Brain microvascular endothelial cell (primary cell): ENCODE data around the gene RASA1.

ENCODE experiments used
- DNase-seq: peaks from one replicate; pipeline ENCODE4 v3.0.0-alpha.2; 2020
- H3K27ac ChIP-seq: fragments of 250-450 bp; sonication (Bioruptor Pico); 2 replicates; pipeline ENCODE4 v1.5.1; 2020; ENCODE audit warnings: mild to moderate bottlenecking, moderate library complexity
- H3K27me3 ChIP-seq: fragments of 250-450 bp; sonication (Bioruptor Pico); replicated peaks from 2 replicates; pipeline ENCODE4 v1.5.1; 2020; ENCODE audit warnings: mild to moderate bottlenecking
- H3K36me3 ChIP-seq: fragments of 250-450 bp; sonication (Bioruptor Pico); replicated peaks from 2 replicates; pipeline ENCODE4 v1.5.1; 2020; ENCODE audit warnings: mild to moderate bottlenecking
- H3K4me3 ChIP-seq: 2 replicates; pipeline ENCODE4 v1.5.1; 2011; ENCODE audit warnings: low read depth, mild to moderate bottlenecking, control low read depth, low read length, moderate library complexity
- in situ Hi-C: cut with HindIII; loops from 2 replicates; pipeline ENCODE4 v1.10.0; 2017; ENCODE audit warnings: low sequenced_read_pairs, low pct_ligation_motif_present
- TF ChIP-seq, protein P1 (sequence below): IDR thresholded peaks from 2 replicates; pipeline ENCODE4 v1.5.1; 2011; ENCODE audit warnings: low read depth, mild to moderate bottlenecking, moderate library complexity, low read length, control low read depth, inconsistent platforms; ENCODE audit errors: missing control alignments

Gene RASA1

GRCh38 chr5:87267574-87268125 is at the start of gene RASA1:
TSS of gene RASA1 (plus strand) at chr5:87267883. CDS start at chr5:87268452, 569 bp downstream.
- no peaks in the 10 kb centered on the region for H3K36me3 ChIP-seq
- DNase-seq, result peak; percentile 86
- no peaks in the 10 kb centered on the region for H3K27me3 ChIP-seq
- H3K27ac ChIP-seq, result peak within 1 kb of the TSS; percentile 66
- in situ Hi-C loops, result no loop called here
- TF ChIP-seq, protein P1, sequence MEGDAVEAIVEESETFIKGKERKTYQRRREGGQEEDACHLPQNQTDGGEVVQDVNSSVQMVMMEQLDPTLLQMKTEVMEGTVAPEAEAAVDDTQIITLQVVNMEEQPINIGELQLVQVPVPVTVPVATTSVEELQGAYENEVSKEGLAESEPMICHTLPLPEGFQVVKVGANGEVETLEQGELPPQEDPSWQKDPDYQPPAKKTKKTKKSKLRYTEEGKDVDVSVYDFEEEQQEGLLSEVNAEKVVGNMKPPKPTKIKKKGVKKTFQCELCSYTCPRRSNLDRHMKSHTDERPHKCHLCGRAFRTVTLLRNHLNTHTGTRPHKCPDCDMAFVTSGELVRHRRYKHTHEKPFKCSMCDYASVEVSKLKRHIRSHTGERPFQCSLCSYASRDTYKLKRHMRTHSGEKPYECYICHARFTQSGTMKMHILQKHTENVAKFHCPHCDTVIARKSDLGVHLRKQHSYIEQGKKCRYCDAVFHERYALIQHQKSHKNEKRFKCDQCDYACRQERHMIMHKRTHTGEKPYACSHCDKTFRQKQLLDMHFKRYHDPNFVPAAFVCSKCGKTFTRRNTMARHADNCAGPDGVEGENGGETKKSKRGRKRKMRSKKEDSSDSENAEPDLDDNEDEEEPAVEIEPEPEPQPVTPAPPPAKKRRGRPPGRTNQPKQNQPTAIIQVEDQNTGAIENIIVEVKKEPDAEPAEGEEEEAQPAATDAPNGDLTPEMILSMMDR, result no peak
- H3K4me3 ChIP-seq, result peak within 1 kb of the TSS; percentile 74

GRCh38 chr5:87229780-87230179 is 37.9 kb upstream of the RASA1 start:
- in situ Hi-C loops, result no loop called here
- TF ChIP-seq, protein P1, result no peak
- no peaks in the 10 kb centered on the region for H3K36me3 ChIP-seq

GRCh38 chr5:87231037-87231808 is 36.5 kb upstream of the RASA1 start:
- Histone ChIP-seq H3K27ac (no peak overlapping the region), H3K27me3 (no peaks in the 10 kb centered on the region), H3K4me3 (no peak overlapping the region), H3K36me3 (no peaks in the 10 kb centered on the region)
- peak; percentile 55 for DNase-seq
- in situ Hi-C loops, result no loop called here
- TF ChIP-seq, protein P1, result no peak

More at GRCh38 chr5:87229780-87230179, 37.9 kb upstream of the RASA1 start:
- DNase-seq, result no peak
- Histone ChIP-seq H3K27ac (no peak overlapping the region), H3K27me3 (no peaks in the 10 kb centered on the region), H3K4me3 (no peak overlapping the region)

DNA sequence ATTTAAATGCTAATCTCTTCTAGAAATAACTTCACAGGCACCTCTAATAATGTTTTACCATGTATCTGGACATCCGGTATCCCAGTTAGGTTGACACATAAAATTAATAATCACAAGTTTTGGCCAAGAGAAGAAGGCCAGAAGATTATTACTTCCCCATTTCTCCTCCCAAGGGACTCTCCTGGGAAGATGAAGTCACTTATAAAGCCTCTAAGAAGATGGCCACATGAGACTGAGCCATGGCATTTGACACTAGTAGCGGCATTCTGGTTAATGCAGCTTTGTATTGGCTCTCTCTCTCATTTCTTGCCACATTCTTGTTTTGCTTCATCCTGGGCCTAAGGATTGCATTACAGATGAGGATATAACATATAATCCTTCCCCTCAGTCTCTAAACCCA is 34.5 kb upstream of the RASA1 start:
- no peak overlapping the region for H3K27ac ChIP-seq
- no peaks in the 10 kb centered on the region for H3K27me3 ChIP-seq
- no peak overlapping the region for H3K4me3 ChIP-seq
- H3K36me3 ChIP-seq, result no peaks in the 10 kb centered on the region
- in situ Hi-C loops, result no loop called here
- TF ChIP-seq, protein P1, result no peak
- DNase-seq, result no peak

DNA sequence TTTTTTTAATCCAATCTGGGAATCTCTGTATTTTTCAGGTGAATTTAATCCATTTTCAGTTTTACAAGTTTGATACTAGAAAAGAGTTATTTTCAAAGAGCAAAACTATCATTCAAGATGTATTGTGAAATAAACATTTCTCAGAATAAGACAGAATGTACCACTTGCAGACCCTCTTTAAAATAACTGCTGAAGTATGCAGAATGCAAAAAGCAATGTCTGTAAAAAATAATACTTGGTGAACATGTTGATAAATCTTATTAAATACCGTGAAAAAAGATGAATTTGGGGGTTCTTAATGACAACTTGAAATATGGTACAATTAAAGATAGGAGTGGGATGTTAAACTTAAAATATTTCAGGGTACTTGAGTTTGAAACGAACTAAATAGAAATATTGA is 26.1 kb upstream of the RASA1 start:
- DNase-seq, result no peak
- in situ Hi-C loops, result no loop called here
- H3K27me3 ChIP-seq, result no peaks in the 10 kb centered on the region
- TF ChIP-seq, protein P1, result no peak
- no peak overlapping the region for H3K4me3 ChIP-seq
- H3K36me3 ChIP-seq, result no peaks in the 10 kb centered on the region
- no peak overlapping the region for H3K27ac ChIP-seq
